Gastrocnemius medialis (tissue), 4 donors: ENCODE data around the gene PCNX2. TPM values are rescaled to one million over a fixed set of nuclear protein-coding genes. Genes with fewer than 3 reads are reported as not detected.

ENCODE experiments used
- ATAC-seq, 2 donors: fragments of 150-250 bp; one replicate each; pipeline ENCODE4 v1.9.1; 2016
- DNase-seq, 2 donors: peaks; one replicate each; pipeline ENCODE4 v3.0.0-alpha.2; 2019
- H3K27ac ChIP-seq, 4 donors: fragments of 200-600 bp; sonication (generic); 1 replicate in 1 of 4; 2 replicates in 3 of 4; pipeline ENCODE4 v1.5.1; 2016 to 2018; ENCODE audit warnings: mild to moderate bottlenecking in 2 of 4, moderate library complexity in 1 of 4
- H3K27me3 ChIP-seq, 3 donors: fragments of 200-600 bp; sonication (generic) in 2 of 3; 1 replicate in 1 of 3; 2 replicates in 2 of 3; pipeline versions ENCODE4 v1.5.1 to v1.6.0; 2016 to 2019; ENCODE audit warnings: mild to moderate bottlenecking in 1 of 3, moderate library complexity in 1 of 3
- H3K36me3 ChIP-seq, 2 donors: fragments of 200-600 bp; sonication (generic) in 1 of 2; one replicate each; pipeline ENCODE4 v1.5.1; 2017 to 2018
- H3K4me1 ChIP-seq, 2 donors: fragments of 200-600 bp; sonication (generic) in 1 of 2; one replicate each; pipeline ENCODE4 v1.5.1; 2016 to 2017; ENCODE audit warnings: mild to moderate bottlenecking in 2 of 2
- H3K4me3 ChIP-seq, 4 donors: fragments of 200-600 bp; sonication (generic) in 3 of 4; 1 replicate in 1 of 4; 2 replicates in 3 of 4; pipeline ENCODE4 v1.5.1; 2016 to 2019; ENCODE audit warnings: mild to moderate bottlenecking in 2 of 4
- H3K9me3 ChIP-seq, 3 donors: fragments of 200-600 bp; sonication (generic) in 2 of 3; 1 replicate in 1 of 3; 2 replicates in 2 of 3; pipeline ENCODE4 v1.5.1; 2016 to 2019
- CTCF ChIP-seq, 5 experiments: fragments of 450-650 bp in 3 of 5; fragments of 200-600 bp in 2 of 5; sonication (generic) in 2 of 5; IDR thresholded peaks in 4 of 5; conservative IDR thresholded peaks in 1 of 5; 1 replicate in 4 of 5; 2 replicates in 1 of 5; pipeline ENCODE4 v1.5.1; 2016 to 2019; ENCODE audit warnings: antibody characterized with exemption in 5 of 5, mild to moderate bottlenecking in 3 of 5, moderate library complexity in 3 of 5
- POLR2A ChIP-seq, 2 donors: fragments of 450-650 bp; IDR thresholded peaks; one replicate each; pipeline ENCODE4 v1.6.1; 2017; ENCODE audit warnings: antibody characterized with exemption in 2 of 2, mild to moderate bottlenecking in 2 of 2, moderate library complexity in 2 of 2
- in situ Hi-C, 4 donors: fragments of 200-750 bp; cut with MboI; loops; one replicate each; pipeline versions ENCODE4 v1.15.0 to v1.8.0; 2017; ENCODE audit warnings: low sequenced_read_pairs in 4 of 4
- intact Hi-C: fragments of 100-400 bp; cut with DNase I; formaldehyde crosslinking; loops from one replicate; pipeline ENCODE4 v1.15.1; 2023; ENCODE audit warnings: low total_unique reads
- total RNA-seq, 4 donors: library from RNA; depleted of rRNA; stranded (reverse); fragments of >200 nt; gene quantifications; one replicate each; pipeline versions ENCODE4 v1.1.0 to v1.2.3, GENCODE V29; 2016

PCNX2 gene
- total RNA-seq, 4 donors from 2014 or later, result 0.34 to 5.6 (median 1.9) TPM

DNA sequence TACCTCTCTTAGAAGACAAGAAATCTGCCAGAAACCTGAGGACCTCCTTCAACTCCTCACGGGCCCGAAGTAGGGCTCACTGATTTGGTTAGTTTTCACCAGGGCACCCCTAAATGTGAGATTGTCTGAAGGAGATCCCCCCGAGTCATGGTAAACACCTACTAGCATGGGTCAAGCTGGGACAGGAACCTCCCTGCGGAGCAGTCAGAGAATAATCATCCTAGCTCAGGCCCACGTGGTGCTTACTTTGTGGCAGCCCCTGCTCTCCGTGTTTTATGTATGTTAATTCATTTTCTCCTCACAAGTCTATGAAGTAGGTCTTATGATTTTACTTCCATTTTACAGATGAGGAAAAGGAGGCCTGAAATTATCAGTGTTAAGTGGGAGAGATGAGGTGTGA is 206.9 kb downstream of the PCNX2 start:
- Histone ChIP-seq H3K36me3 (no peaks in the 10 kb centered on the region), H3K27ac (no peak overlapping the region), H3K4me3 (no peak overlapping the region), H3K9me3 (no peaks in the 10 kb centered on the region), H3K27me3 (no peaks in the 10 kb centered on the region), H3K4me1 (no peaks in the 10 kb centered on the region)
- intact Hi-C loops (no loop called here), in situ Hi-C loops (no loop called here)
- no peak for TF ChIP-seq CTCF (IDR thresholded peaks at IDR 0.05 in 4 of 5, conservative IDR thresholded peaks at IDR 0.05 in 1 of 5)
- TF ChIP-seq POLR2A (IDR thresholded peaks at IDR 0.05), result no peak
- ATAC-seq (no peak), DNase-seq (no peak)

DNA sequence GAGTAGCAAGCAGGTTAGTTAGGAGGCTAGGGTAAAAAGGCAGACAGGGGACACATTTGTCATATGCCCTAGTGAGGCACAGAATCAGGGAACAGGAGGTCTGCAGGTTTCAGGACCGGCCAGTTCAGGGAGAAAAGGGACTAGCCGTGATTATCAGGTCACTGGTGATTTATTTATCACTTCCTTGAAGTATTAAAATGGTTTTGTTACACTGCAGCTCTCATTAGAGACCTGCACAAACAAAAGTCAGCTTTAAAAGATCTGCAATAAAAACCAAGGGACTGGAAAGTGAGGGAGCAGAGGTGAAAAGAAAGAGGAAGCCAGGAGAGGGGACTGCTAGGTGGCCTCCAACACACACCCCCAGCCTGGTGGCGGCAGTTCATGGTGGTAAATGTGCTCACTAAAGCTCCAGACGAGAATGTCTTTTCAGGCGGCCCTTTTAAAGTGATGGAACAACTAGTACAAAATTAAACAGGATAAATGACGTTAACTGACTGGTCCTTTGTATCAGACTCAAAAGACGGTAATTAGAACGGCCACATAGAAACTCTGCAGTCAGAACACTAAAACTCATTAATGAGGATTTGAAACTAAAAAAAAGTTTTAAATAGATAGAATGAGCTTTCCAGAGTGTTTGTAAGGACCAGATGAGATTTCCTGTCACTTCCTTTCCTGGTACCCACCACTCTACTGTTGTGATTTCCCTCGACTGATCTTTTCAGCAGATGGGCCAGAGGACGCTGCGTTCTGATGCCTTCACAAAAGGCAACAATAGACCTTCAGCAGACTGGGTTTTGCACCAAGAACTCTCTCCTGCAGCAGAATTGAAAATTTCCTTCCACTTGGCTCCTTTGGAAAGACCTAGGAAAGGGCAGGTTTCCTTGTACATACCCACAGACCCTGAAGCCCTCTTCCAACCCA is 208.3 kb downstream of the PCNX2 start:
- TF ChIP-seq POLR2A (IDR thresholded peaks at IDR 0.05) (no peak), CTCF (IDR thresholded peaks at IDR 0.05 in 4 of 5, conservative IDR thresholded peaks at IDR 0.05 in 1 of 5) (no peak)

DNA sequence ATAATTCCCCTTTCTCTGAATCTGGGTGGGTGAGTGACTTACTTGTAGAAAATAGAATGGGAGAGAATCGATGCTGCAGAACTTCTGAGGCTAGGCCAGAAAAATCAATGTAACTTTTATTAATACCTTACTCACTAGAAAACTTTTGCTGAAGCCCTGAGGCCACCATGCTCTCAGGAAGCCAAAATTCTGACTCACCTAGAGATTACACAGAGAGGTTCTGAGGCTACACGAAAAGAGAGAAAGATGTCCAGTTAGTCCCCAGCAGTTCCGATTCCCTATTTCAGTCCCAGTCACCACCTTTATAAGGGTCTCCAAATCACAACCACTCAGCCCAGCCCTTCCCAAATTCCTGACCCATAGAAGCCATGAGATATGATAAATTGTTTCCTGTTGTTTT is 210.0 kb downstream of the PCNX2 start:
- Histone ChIP-seq H3K4me3 (no peak overlapping the region), H3K27me3 (no peaks in the 10 kb centered on the region), H3K36me3 (no peaks in the 10 kb centered on the region), H3K4me1 (no peaks in the 10 kb centered on the region), H3K9me3 (no peaks in the 10 kb centered on the region), H3K27ac (no peak overlapping the region)
- intact Hi-C loops, result no loop called here
- TF ChIP-seq CTCF (IDR thresholded peaks at IDR 0.05 in 4 of 5, conservative IDR thresholded peaks at IDR 0.05 in 1 of 5), result no peak
- no peak for TF ChIP-seq POLR2A (IDR thresholded peaks at IDR 0.05)
- in situ Hi-C loops, result no loop called here
- DNase-seq (no peak), ATAC-seq (no peak)

More for the DNA sequence above, 208.3 kb downstream of the PCNX2 start:
- DNase-seq, result no peak
- peak in 1 of 2 donors; percentile 42 for ATAC-seq
- H3K27ac ChIP-seq, result peak overlapping the region in 3 of 4 donors; percentile 27 to 37 (median 37)
- H3K27me3 ChIP-seq, result no peaks in the 10 kb centered on the region
- H3K4me3 ChIP-seq, result no peak overlapping the region
- in situ Hi-C loops, result no loop called here
- H3K4me1 ChIP-seq, result no peaks in the 10 kb centered on the region
- H3K9me3 ChIP-seq, result no peaks in the 10 kb centered on the region
- H3K36me3 ChIP-seq, result no peaks in the 10 kb centered on the region
- intact Hi-C loops, result no loop called here

GRCh38 chr1:233082778-233083550 is 212.6 kb downstream of the PCNX2 start:
- Histone ChIP-seq H3K4me1 (no peaks in the 10 kb centered on the region), H3K27ac (no peak overlapping the region)
- in situ Hi-C loops, result no loop called here

More at GRCh38 chr1:233082778-233083550, 212.6 kb downstream of the PCNX2 start:
- no peak for TF ChIP-seq POLR2A (IDR thresholded peaks at IDR 0.05)
- no peak for TF ChIP-seq CTCF (IDR thresholded peaks at IDR 0.05 in 4 of 5, conservative IDR thresholded peaks at IDR 0.05 in 1 of 5)
- intact Hi-C loops, result no loop called here
- ATAC-seq (no peak), DNase-seq (no peak)
- H3K4me3 ChIP-seq, result no peak overlapping the region
- H3K27me3 ChIP-seq, result no peaks in the 10 kb centered on the region
- no peaks in the 10 kb centered on the region for H3K36me3 ChIP-seq
- no peaks in the 10 kb centered on the region for H3K9me3 ChIP-seq
